HEK293 (cell line): ENCODE data around the gene RHBDD1.

Experiments
- CTCF ChIA-PET: fragments of 350-600 bp; formaldehyde crosslinking; extraction: SDS; loops from one replicate; lab custom pipeline; 2021; ENCODE audit warnings: antibody characterized with exemption; lab: Yijun Ruan, JAX
- POLR2A ChIA-PET: fragments of 300-600 bp; formaldehyde crosslinking; extraction: SDS; loops from one replicate; lab custom pipeline; 2020; ENCODE audit warnings: antibody characterized with exemption, inconsistent platforms; lab: Yijun Ruan, JAX
- H3K27ac ChIP-seq: fragments of 200-500 bp; sonication (Bioruptor generic); 2 replicates; pipeline ENCODE4 v1.5.1; 2014; ENCODE audit warnings: low read depth, low read length, control low read depth, inconsistent platforms; ENCODE audit errors: extremely low read depth
- H3K36me3 ChIP-seq, 2 experiments: fragments of 200-500 bp in 1 of 2; sonication (Bioruptor generic) in 1 of 2; 1 replicate in 1 of 2; 2 replicates in 1 of 2; pipeline ENCODE4 v1.5.1; 2014 to 2017; ENCODE audit warnings: inconsistent platforms in 2 of 2, low read length in 2 of 2; ENCODE audit not compliant: control insufficient read depth in 2 of 2, insufficient read depth in 1 of 2
- H3K4me1 ChIP-seq: fragments of 200-500 bp; sonication (Bioruptor generic); 2 replicates; pipeline ENCODE4 v1.5.1; 2014; ENCODE audit warnings: mild to moderate bottlenecking, low read length, inconsistent platforms; ENCODE audit not compliant: control insufficient read depth, insufficient read depth
- H3K4me3 ChIP-seq: 2 replicates; pipeline ENCODE4 v1.5.1; 2011; ENCODE audit warnings: low read depth, mild to moderate bottlenecking, control low read depth, low read length, moderate library complexity
- H3K9me3 ChIP-seq: fragments of 200-500 bp; sonication (Bioruptor generic); 2 replicates; pipeline ENCODE4 v1.5.1; 2014; ENCODE audit warnings: low read depth, low read length, inconsistent platforms; ENCODE audit not compliant: control insufficient read depth, insufficient read depth
- BCL11A ChIP-seq: fragments of 450-650 bp; formaldehyde crosslinking; IDR thresholded peaks from 2 replicates; pipeline ENCODE4 v1.5.1; 2016; ENCODE audit warnings: low read depth, missing biosample characterization, missing genetic modification characterization
- FEZF1 ChIP-seq: fragments of 450-650 bp; formaldehyde crosslinking; IDR thresholded peaks from 2 replicates; pipeline ENCODE4 v1.5.1; 2016; ENCODE audit warnings: missing biosample characterization, missing genetic modification characterization
- GLI2 ChIP-seq: fragments of 450-650 bp; formaldehyde crosslinking; IDR thresholded peaks from 2 replicates; pipeline ENCODE4; 2017; ENCODE audit warnings: missing biosample characterization, missing genetic modification characterization, low read depth, borderline replicate concordance
- OVOL3 ChIP-seq: fragments of 450-650 bp; formaldehyde crosslinking; IDR thresholded peaks from 2 replicates; pipeline ENCODE4 v1.5.1; 2016; ENCODE audit warnings: missing biosample characterization, missing genetic modification characterization
- SCRT2 ChIP-seq: fragments of 450-650 bp; formaldehyde crosslinking; IDR thresholded peaks from 2 replicates; pipeline ENCODE4 v1.5.1; 2016; ENCODE audit warnings: missing biosample characterization, missing genetic modification characterization
- ZBTB8A ChIP-seq: fragments of 450-650 bp; formaldehyde crosslinking; IDR thresholded peaks from 2 replicates; pipeline ENCODE4 v1.5.1; 2016; ENCODE audit warnings: missing biosample characterization, missing genetic modification characterization
- ZNF10 ChIP-seq: fragments of 450-650 bp; formaldehyde crosslinking; IDR thresholded peaks from 2 replicates; pipeline ENCODE4 v1.5.1; 2017; ENCODE audit warnings: missing biosample characterization, missing genetic modification characterization
- ZNF114 ChIP-seq: fragments of 450-650 bp; formaldehyde crosslinking; IDR thresholded peaks from 2 replicates; pipeline ENCODE4 v1.5.0; 2017; ENCODE audit warnings: missing biosample characterization, missing genetic modification characterization
- ZNF138 ChIP-seq: fragments of 450-650 bp; formaldehyde crosslinking; IDR thresholded peaks from 2 replicates; pipeline ENCODE4 v1.5.1; 2016; ENCODE audit warnings: missing biosample characterization, missing genetic modification characterization, borderline replicate concordance
- ZNF157 ChIP-seq: fragments of 450-650 bp; formaldehyde crosslinking; IDR thresholded peaks from 2 replicates; pipeline ENCODE4 v1.5.1; 2016; ENCODE audit warnings: missing biosample characterization, missing genetic modification characterization
- ZNF174 ChIP-seq: fragments of 450-650 bp; formaldehyde crosslinking; IDR thresholded peaks from 2 replicates; pipeline ENCODE4 v1.5.0; 2017; ENCODE audit warnings: missing biosample characterization, mild to moderate bottlenecking, missing genetic modification characterization
- ZNF214 ChIP-seq: fragments of 450-650 bp; formaldehyde crosslinking; IDR thresholded peaks from 2 replicates; pipeline ENCODE4 v1.5.1; 2017; ENCODE audit warnings: missing biosample characterization, mild to moderate bottlenecking, missing genetic modification characterization, borderline replicate concordance
- ZNF223 ChIP-seq: fragments of 450-650 bp; formaldehyde crosslinking; IDR thresholded peaks from 2 replicates; pipeline ENCODE4 v1.5.1; 2016; ENCODE audit warnings: missing biosample characterization, missing genetic modification characterization
- ZNF335 ChIP-seq: fragments of 450-650 bp; formaldehyde crosslinking; conservative IDR thresholded peaks from 2 replicates; pipeline ENCODE4 v1.5.1; 2016; ENCODE audit warnings: missing biosample characterization, missing genetic modification characterization
- ZNF362 ChIP-seq: fragments of 450-650 bp; formaldehyde crosslinking; IDR thresholded peaks from 2 replicates; pipeline ENCODE4 v1.5.1; 2016; ENCODE audit warnings: missing biosample characterization, missing genetic modification characterization
- ZNF391 ChIP-seq: fragments of 450-650 bp; formaldehyde crosslinking; IDR thresholded peaks from 2 replicates; pipeline ENCODE4 v1.5.1; 2016; ENCODE audit warnings: low read depth, missing biosample characterization, missing genetic modification characterization, borderline replicate concordance
- ZNF449 ChIP-seq: fragments of 450-650 bp; formaldehyde crosslinking; IDR thresholded peaks from 2 replicates; pipeline ENCODE4 v1.5.1; 2017; ENCODE audit warnings: missing biosample characterization, mild to moderate bottlenecking, missing genetic modification characterization, moderate library complexity
- ZNF514 ChIP-seq: fragments of 450-650 bp; formaldehyde crosslinking; IDR thresholded peaks from 2 replicates; pipeline ENCODE4 v1.5.1; 2016; ENCODE audit warnings: missing biosample characterization, missing genetic modification characterization
- ZNF624 ChIP-seq: fragments of 450-650 bp; formaldehyde crosslinking; IDR thresholded peaks from 2 replicates; pipeline ENCODE4 v1.5.1; 2017; ENCODE audit warnings: missing biosample characterization, missing genetic modification characterization
- ZNF658 ChIP-seq: fragments of 450-650 bp; formaldehyde crosslinking; IDR thresholded peaks from 2 replicates; pipeline ENCODE4; 2016; ENCODE audit warnings: missing biosample characterization, missing genetic modification characterization
- ZNF707 ChIP-seq: fragments of 450-650 bp; formaldehyde crosslinking; IDR thresholded peaks from 2 replicates; pipeline ENCODE4 v1.5.1; 2016; ENCODE audit warnings: missing biosample characterization, missing genetic modification characterization
- ZNF837 ChIP-seq: fragments of 450-650 bp; formaldehyde crosslinking; IDR thresholded peaks from 2 replicates; pipeline ENCODE4 v1.5.1; 2016; ENCODE audit warnings: missing biosample characterization, missing genetic modification characterization
- TF ChIP-seq, protein P1 (sequence below): fragments of 450-650 bp; formaldehyde crosslinking; IDR thresholded peaks from 2 replicates; pipeline ENCODE4 v1.5.1; 2016; ENCODE audit warnings: missing biosample characterization, missing genetic modification characterization
- TF ChIP-seq, protein P2 (sequence below): fragments of 450-650 bp; formaldehyde crosslinking; IDR thresholded peaks from 2 replicates; pipeline ENCODE4 v1.5.1; 2016; ENCODE audit warnings: missing biosample characterization, missing genetic modification characterization, low read depth
- TF ChIP-seq, protein P3 (sequence below): fragments of 450-650 bp; formaldehyde crosslinking; IDR thresholded peaks from 2 replicates; pipeline ENCODE4 v1.5.1; 2016; ENCODE audit warnings: missing biosample characterization, missing genetic modification characterization, borderline replicate concordance

RHBDD1 gene

DNA sequence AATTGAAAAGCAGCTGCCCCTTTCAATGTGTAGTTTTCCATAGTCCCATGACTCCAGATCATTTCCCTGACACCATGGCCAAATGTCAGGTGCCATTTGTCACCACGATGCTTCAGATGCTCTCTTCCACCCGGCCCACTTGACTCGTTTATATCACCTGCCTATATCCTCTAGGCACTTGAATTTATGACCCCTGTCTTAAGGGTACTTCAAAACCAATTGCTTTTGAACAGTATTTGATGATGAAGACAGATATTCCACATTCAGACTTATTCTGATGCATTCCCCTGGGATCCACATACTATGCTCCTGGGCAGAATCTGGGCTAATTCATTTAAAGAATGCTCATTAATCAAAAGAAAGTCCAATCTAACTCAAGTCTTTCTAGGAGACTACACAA is 16.9 kb upstream of the RHBDD1 start (continued):
- TF ChIP-seq ZNF214 (tag by site-specific recombination) (no peak), SCRT2 (tag by site-specific recombination) (no peak), OVOL3 (tag by site-specific recombination) (no peak), ZNF362 (no peak), FEZF1 (tag by site-specific recombination) (no peak), ZNF174 (tag by site-specific recombination) (no peak), ZNF707 (tag by site-specific recombination) (no peak)
- TF ChIP-seq, protein P1, sequence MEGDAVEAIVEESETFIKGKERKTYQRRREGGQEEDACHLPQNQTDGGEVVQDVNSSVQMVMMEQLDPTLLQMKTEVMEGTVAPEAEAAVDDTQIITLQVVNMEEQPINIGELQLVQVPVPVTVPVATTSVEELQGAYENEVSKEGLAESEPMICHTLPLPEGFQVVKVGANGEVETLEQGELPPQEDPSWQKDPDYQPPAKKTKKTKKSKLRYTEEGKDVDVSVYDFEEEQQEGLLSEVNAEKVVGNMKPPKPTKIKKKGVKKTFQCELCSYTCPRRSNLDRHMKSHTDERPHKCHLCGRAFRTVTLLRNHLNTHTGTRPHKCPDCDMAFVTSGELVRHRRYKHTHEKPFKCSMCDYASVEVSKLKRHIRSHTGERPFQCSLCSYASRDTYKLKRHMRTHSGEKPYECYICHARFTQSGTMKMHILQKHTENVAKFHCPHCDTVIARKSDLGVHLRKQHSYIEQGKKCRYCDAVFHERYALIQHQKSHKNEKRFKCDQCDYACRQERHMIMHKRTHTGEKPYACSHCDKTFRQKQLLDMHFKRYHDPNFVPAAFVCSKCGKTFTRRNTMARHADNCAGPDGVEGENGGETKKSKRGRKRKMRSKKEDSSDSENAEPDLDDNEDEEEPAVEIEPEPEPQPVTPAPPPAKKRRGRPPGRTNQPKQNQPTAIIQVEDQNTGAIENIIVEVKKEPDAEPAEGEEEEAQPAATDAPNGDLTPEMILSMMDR = no peak

GRCh38 chr2:226825056-226825455 is 10.8 kb upstream of the RHBDD1 start:
- CTCF ChIA-PET = no interaction called here
- Histone ChIP-seq H3K4me1 (no peaks in the 10 kb centered on the region), H3K4me3 (no peak overlapping the region), H3K36me3 (no peaks in the 10 kb centered on the region), H3K27ac (no peak overlapping the region), H3K9me3 (no peaks in the 10 kb centered on the region)
- no peak for TF ChIP-seq ZNF10 (tag by site-specific recombination)
- TF ChIP-seq, protein P2, sequence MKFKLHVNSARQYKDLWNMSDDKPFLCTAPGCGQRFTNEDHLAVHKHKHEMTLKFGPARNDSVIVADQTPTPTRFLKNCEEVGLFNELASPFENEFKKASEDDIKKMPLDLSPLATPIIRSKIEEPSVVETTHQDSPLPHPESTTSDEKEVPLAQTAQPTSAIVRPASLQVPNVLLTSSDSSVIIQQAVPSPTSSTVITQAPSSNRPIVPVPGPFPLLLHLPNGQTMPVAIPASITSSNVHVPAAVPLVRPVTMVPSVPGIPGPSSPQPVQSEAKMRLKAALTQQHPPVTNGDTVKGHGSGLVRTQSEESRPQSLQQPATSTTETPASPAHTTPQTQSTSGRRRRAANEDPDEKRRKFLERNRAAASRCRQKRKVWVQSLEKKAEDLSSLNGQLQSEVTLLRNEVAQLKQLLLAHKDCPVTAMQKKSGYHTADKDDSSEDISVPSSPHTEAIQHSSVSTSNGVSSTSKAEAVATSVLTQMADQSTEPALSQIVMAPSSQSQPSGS (tag by site-specific recombination) = no peak
- TF ChIP-seq ZNF658 (tag by site-specific recombination) = no peak
- no peak for TF ChIP-seq ZNF157 (tag by site-specific recombination)
- TF ChIP-seq ZNF114 (tag by site-specific recombination) = no peak
- no peak for TF ChIP-seq ZNF514 (tag by site-specific recombination)
- TF ChIP-seq ZNF837 (tag by site-specific recombination) = no peak
- TF ChIP-seq ZBTB8A (tag by site-specific recombination) = no peak
- TF ChIP-seq ZNF391 (tag by site-specific recombination) = no peak
- TF ChIP-seq, protein P3, sequence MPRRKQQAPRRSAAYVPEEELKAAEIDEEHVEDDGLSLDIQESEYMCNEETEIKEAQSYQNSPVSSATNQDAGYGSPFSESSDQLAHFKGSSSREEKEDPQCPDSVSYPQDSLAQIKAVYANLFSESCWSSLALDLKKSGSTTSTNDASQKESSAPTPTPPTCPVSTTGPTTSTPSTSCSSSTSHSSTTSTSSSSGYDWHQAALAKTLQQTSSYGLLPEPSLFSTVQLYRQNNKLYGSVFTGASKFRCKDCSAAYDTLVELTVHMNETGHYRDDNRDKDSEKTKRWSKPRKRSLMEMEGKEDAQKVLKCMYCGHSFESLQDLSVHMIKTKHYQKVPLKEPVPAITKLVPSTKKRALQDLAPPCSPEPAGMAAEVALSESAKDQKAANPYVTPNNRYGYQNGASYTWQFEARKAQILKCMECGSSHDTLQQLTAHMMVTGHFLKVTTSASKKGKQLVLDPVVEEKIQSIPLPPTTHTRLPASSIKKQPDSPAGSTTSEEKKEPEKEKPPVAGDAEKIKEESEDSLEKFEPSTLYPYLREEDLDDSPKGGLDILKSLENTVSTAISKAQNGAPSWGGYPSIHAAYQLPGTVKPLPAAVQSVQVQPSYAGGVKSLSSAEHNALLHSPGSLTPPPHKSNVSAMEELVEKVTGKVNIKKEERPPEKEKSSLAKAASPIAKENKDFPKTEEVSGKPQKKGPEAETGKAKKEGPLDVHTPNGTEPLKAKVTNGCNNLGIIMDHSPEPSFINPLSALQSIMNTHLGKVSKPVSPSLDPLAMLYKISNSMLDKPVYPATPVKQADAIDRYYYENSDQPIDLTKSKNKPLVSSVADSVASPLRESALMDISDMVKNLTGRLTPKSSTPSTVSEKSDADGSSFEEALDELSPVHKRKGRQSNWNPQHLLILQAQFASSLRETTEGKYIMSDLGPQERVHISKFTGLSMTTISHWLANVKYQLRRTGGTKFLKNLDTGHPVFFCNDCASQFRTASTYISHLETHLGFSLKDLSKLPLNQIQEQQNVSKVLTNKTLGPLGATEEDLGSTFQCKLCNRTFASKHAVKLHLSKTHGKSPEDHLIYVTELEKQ (tag by site-specific recombination) = no peak
- TF ChIP-seq GLI2 (tag by site-specific recombination) = no peak
- TF ChIP-seq ZNF449 (tag by site-specific recombination) = no peak
- TF ChIP-seq BCL11A = no peak
- TF ChIP-seq ZNF138 (tag by site-specific recombination) = no peak
- no peak for TF ChIP-seq ZNF335 (tag by site-specific recombination)
- no peak for TF ChIP-seq ZNF624 (tag by site-specific recombination)
- no peak for TF ChIP-seq ZNF223
- POLR2A ChIA-PET = no interaction called here
